PC-3 (cell line): Measurements from ENCODE around the gene C6orf47. TPM values are rescaled to one million over a fixed set of nuclear protein-coding genes. Genes with fewer than 3 reads are reported as not detected.

Experiments used
- ATAC-seq: fragments of 200-7000 bp; cut with Tn5 transposase; 2 replicates; pipeline ENCODE4 v1.9.1; 2020; ENCODE audit warnings: mild to moderate bottlenecking, moderate library complexity
- BruUV-seq: library from RNA; stranded (reverse); fragments of 400-500 nt; replicated peaks from 2 replicates; lab custom pipeline; 2021; lab: Mats Ljungman, UMichigan
- CTCF ChIA-PET: fragments of 300-600 bp; sonication (Branson Sonifier 250); formaldehyde crosslinking; loops from one replicate; lab custom pipeline; 2022; ENCODE audit warnings: antibody characterized with exemption; lab: Charles Lee
- POLR2A ChIA-PET: fragments of 300-600 bp; sonication (Branson Sonifier 250); formaldehyde crosslinking; loops from one replicate; lab custom pipeline; 2022; ENCODE audit warnings: antibody characterized with exemption; ENCODE audit not compliant: unreplicated experiment; lab: Charles Lee
- DNase-seq: peaks from one replicate; pipeline ENCODE4 v3.0.0-alpha.2; 2015
- H2AFZ ChIP-seq: fragments of 300-600 bp; sonication (generic); 2 replicates; pipeline ENCODE4 v1.6.0; 2016; ENCODE audit warnings: antibody characterized with exemption, low read length
- H3F3A ChIP-seq: fragments of 300-600 bp; sonication (generic); one replicate; pipeline ENCODE4 v1.6.0; 2017; ENCODE audit warnings: antibody characterized with exemption, low read length, control low read depth, mild to moderate bottlenecking; ENCODE audit not compliant: unreplicated experiment
- H3K27ac ChIP-seq: fragments of 300-600 bp; sonication (generic); 2 replicates; pipeline ENCODE4 v1.5.1; 2016; ENCODE audit warnings: mild to moderate bottlenecking, low read length
- H3K27me3 ChIP-seq: fragments of 300-600 bp; sonication (generic); 2 replicates; pipeline ENCODE4 v1.6.1; 2016; ENCODE audit warnings: low read length, mixed read lengths
- H3K36me3 ChIP-seq: fragments of 300-600 bp; sonication (generic); 2 replicates; pipeline ENCODE4 v1.6.1; 2016; ENCODE audit warnings: low read depth, mixed run types, low read length, mixed read lengths
- H3K4me1 ChIP-seq: fragments of 300-600 bp; sonication (generic); 2 replicates; pipeline ENCODE4 v1.5.1; 2016; ENCODE audit warnings: low read length; ENCODE audit not compliant: insufficient read depth
- H3K4me2 ChIP-seq: fragments of 300-600 bp; sonication (generic); 2 replicates; pipeline ENCODE4 v1.6.0; 2016; ENCODE audit warnings: low read length
- H3K4me3 ChIP-seq: fragments of 300-600 bp; sonication (generic); 2 replicates; pipeline ENCODE4 v1.5.1; 2016; ENCODE audit warnings: mild to moderate bottlenecking, low read length, mixed read lengths
- H3K79me2 ChIP-seq: fragments of 300-600 bp; sonication (generic); 2 replicates; pipeline ENCODE4 v1.6.1; 2017; ENCODE audit warnings: low read length, mixed read lengths
- H3K9ac ChIP-seq: fragments of 300-600 bp; sonication (generic); 2 replicates; pipeline ENCODE4 v1.6.0; 2016; ENCODE audit warnings: mild to moderate bottlenecking, low read length
- H3K9me2 ChIP-seq: fragments of 300-600 bp; sonication (generic); replicated peaks from 2 replicates; pipeline ENCODE4 v1.6.1; 2016; ENCODE audit warnings: mixed run types, low read length, mixed read lengths
- H3K9me3 ChIP-seq: fragments of 300-600 bp; sonication (generic); 2 replicates; pipeline ENCODE4 v1.6.1; 2016; ENCODE audit warnings: low read length, mixed read lengths
- H4K20me1 ChIP-seq: fragments of 300-600 bp; sonication (generic); 2 replicates; pipeline ENCODE4 v1.6.1; 2016; ENCODE audit warnings: low read length, mixed read lengths
- EZH2 ChIP-seq: fragments of 300-600 bp; sonication (generic); IDR thresholded peaks from one replicate; pipeline ENCODE4 v1.6.1; 2017; ENCODE audit warnings: antibody characterized with exemption, mild to moderate bottlenecking, low read length; ENCODE audit not compliant: unreplicated experiment
- EZH2phosphoT487 ChIP-seq: fragments of 300-600 bp; sonication (generic); IDR thresholded peaks from 2 replicates; pipeline ENCODE4 v1.6.1; 2018; ENCODE audit warnings: mild to moderate bottlenecking, antibody characterized with exemption, low read length, borderline replicate concordance
- intact Hi-C: fragments of 100-400 bp; cut with micrococcal nuclease; formaldehyde crosslinking; loops from 2 replicates; pipeline ENCODE4 v1.9.0; 2023
- total RNA-seq: library from RNA; depleted of rRNA; stranded (reverse); fragments of >200 nt; gene quantifications from 2 replicates; pipeline ENCODE4 v1.2.3, GENCODE V29; 2014
- TF ChIP-seq, protein P1 (sequence below): fragments of 300-600 bp; sonication (generic); conservative IDR thresholded peaks from 2 replicates; pipeline ENCODE4 v1.5.1; 2017; ENCODE audit warnings: antibody characterized with exemption, low read depth, mild to moderate bottlenecking, low read length

C6orf47 gene
- total RNA-seq, 1 experiment from 2014 or later, result 26.3 TPM

DNA sequence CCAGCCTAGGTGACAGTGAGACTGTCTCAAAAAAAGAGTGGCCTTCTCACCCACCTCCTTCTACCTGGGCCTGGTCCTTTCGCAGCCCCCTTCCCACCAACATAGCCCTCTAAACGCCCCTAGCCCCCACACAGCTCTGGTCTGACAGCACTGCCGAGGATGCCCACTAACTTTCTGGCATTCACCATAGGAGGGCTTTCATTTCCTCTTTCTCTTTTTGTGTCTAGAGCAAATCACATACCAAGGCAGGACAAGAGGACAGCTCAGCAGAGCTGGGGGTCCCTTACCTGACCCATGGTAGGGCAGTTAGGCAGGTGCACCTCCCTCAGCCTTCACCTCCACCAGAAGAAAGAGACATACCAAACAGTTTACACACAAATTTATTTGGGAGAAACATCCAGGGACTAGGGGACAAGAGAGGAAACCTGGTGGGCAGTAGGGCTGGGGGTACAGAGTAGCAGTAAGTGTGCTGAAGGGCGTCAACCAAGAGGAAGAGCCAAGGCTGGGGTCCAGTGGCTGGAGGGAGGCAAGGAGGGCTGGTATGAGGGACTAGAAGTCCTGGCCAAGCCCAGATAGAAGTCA is 15.8 kb upstream of the C6orf47 start:
- BruUV-seq, result no TSS peak
- intact Hi-C loops, result no loop called here
- peaks cover 11% of the 10 kb centered on the region; the same call in 1 of the 2 replicates for H3K36me3 ChIP-seq
- no peak for TF ChIP-seq EZH2
- TF ChIP-seq, protein P1, sequence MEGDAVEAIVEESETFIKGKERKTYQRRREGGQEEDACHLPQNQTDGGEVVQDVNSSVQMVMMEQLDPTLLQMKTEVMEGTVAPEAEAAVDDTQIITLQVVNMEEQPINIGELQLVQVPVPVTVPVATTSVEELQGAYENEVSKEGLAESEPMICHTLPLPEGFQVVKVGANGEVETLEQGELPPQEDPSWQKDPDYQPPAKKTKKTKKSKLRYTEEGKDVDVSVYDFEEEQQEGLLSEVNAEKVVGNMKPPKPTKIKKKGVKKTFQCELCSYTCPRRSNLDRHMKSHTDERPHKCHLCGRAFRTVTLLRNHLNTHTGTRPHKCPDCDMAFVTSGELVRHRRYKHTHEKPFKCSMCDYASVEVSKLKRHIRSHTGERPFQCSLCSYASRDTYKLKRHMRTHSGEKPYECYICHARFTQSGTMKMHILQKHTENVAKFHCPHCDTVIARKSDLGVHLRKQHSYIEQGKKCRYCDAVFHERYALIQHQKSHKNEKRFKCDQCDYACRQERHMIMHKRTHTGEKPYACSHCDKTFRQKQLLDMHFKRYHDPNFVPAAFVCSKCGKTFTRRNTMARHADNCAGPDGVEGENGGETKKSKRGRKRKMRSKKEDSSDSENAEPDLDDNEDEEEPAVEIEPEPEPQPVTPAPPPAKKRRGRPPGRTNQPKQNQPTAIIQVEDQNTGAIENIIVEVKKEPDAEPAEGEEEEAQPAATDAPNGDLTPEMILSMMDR, result no peak
- no peak for TF ChIP-seq EZH2phosphoT487
- DNase-seq, result no peak
- H3K4me2 ChIP-seq, result peak overlapping the region; percentile 43; the same call in 1 of the 2 replicates
- ATAC-seq, result no peak
- no peak overlapping the region for H3K27ac ChIP-seq
- CTCF ChIA-PET, result no interaction called here
- POLR2A ChIA-PET, result no interaction called here
- no peaks in the 10 kb centered on the region for H3K27me3 ChIP-seq
- H3K4me1 ChIP-seq, result peaks cover 16% of the 10 kb centered on the region
- H3F3A ChIP-seq, result peaks cover 4% of the 10 kb centered on the region
- H3K79me2 ChIP-seq, result no peaks in the 10 kb centered on the region
- no peaks in the 10 kb centered on the region for H3K9me2 ChIP-seq
- H4K20me1 ChIP-seq, result no peaks in the 10 kb centered on the region
- H3K9ac ChIP-seq, result no peak overlapping the region
- H3K4me3 ChIP-seq, result no peak overlapping the region
- no peaks in the 10 kb centered on the region for H3K9me3 ChIP-seq
- no peak overlapping the region for H2AFZ ChIP-seq

DNA sequence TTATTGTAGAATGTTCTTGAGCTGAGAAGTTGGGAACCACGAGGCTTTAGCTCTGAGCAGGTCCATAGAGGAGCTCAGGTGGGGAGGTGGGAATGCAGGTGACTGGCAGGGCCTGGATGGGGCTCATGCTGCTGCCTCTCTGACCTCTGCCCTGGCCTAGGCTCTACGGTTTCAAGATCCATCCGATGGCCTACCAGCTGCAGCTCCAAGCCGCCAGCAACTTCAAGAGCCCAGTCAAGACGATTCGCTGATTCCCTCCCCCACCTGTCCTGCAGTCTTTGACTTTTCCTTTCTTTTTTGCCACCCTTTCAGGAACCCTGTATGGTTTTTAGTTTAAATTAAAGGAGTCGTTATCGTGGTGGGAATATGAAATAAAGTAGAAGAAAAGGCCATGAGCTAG is 9.1 kb upstream of the C6orf47 start, which contains the start of gene LY6G5B:
TSS of gene LY6G5B (plus strand) at position 301 of the 400 bp plus-strand sequence. CDS start 975 bp downstream, outside the sequence.
- POLR2A ChIA-PET, result no interaction called here
- no peak within 1 kb of the TSS for H3K4me3 ChIP-seq
- TF ChIP-seq EZH2 (no peak), EZH2phosphoT487 (no peak)
- TF ChIP-seq, protein P1, result no peak
- H3K9ac ChIP-seq, result no peak within 1 kb of the TSS
- CTCF ChIA-PET, result no interaction called here
- DNase-seq (no peak), ATAC-seq (no peak)
- intact Hi-C loops, result loop anchor here (5.0 kb wide), 1 partner anchor 122 kb away; the partner anchor contains the start of genes ATP6V1G2 and NFKBIL1
- no TSS peak for BruUV-seq
- no peak within 1 kb of the TSS for H3K4me2 ChIP-seq
- peaks cover 36% of the 10 kb centered on the region for H3K79me2 ChIP-seq
- H3K36me3 ChIP-seq, result peaks cover 48% of the 10 kb centered on the region
- no peak within 1 kb of the TSS for H2AFZ ChIP-seq
- no peaks in the 10 kb centered on the region for H4K20me1 ChIP-seq
- no peaks in the 10 kb centered on the region for H3K9me2 ChIP-seq
- no peaks in the 10 kb centered on the region for H3K9me3 ChIP-seq
- no peaks in the 10 kb centered on the region for H3K27me3 ChIP-seq
- H3K27ac ChIP-seq, result no peak within 1 kb of the TSS
- H3F3A ChIP-seq, result no peaks in the 10 kb centered on the region
- H3K4me1 ChIP-seq, result peaks cover 5% of the 10 kb centered on the region

DNA sequence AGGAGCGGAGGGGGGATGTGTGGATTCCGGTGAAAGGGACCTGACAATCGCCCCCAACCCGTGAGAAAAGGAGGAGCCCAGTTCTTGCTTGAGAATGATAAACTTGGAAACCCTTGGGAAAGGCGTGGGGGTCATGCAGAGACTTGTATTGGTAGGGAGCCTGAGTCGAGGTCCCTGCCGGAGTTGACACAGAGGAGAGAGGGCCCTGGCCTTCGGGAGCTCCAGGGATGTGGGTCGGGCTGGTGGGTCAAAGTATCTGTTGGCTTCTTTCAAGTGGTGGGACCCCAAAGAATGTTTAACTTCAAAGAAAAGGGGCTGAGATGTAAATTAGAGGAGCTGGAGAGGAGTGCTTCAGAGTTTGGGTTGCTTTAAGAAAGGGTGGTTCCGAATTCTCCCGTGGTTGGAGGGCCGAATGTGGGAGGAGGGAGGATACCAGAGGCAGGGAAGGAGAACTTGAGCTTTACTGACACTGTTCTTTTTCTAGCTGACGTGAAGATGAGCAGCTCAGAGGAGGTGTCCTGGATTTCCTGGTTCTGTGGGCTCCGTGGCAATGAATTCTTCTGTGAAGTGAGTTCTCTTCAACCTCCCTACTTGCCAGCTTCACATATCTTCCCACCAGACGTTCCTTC is 5.9 kb upstream of the C6orf47 start:
- intact Hi-C loops, result loop anchor here (5.0 kb wide), 1 partner anchor 119 kb away; the partner anchor contains the start of genes ATP6V1G2 and NFKBIL1
- no peaks in the 10 kb centered on the region for H3K9me2 ChIP-seq
- no peaks in the 10 kb centered on the region for H3K9me3 ChIP-seq
- H3K27me3 ChIP-seq, result no peaks in the 10 kb centered on the region
- TF ChIP-seq EZH2 (no peak), EZH2phosphoT487 (no peak)
- TF ChIP-seq, protein P1, result no peak
- H3K27ac ChIP-seq, result peak overlapping the region; percentile 40
- ChIA-PET POLR2A (interaction anchor here (0.7 kb wide), 1 partner anchor 55 kb away, joined by 6 read pairs; the partner anchor contains the start of gene LY6G6C), CTCF (interaction anchor here (0.6 kb wide), 1 partner anchor 75 kb away, joined by 5 read pairs; no protein-coding TSS in a partner anchor)
- H3K4me3 ChIP-seq, result peak overlapping the region; percentile 92
- peak overlapping the region; percentile 99 for H3K4me2 ChIP-seq
- H3K4me1 ChIP-seq, result peaks cover 22% of the 10 kb centered on the region
- H3K9ac ChIP-seq, result peak overlapping the region; percentile 96
- H3K36me3 ChIP-seq, result peaks cover 42% of the 10 kb centered on the region
- H2AFZ ChIP-seq, result peak overlapping the region; percentile 69
- DNase-seq, result no peak
- no peaks in the 10 kb centered on the region for H3F3A ChIP-seq
- H4K20me1 ChIP-seq, result no peaks in the 10 kb centered on the region
- no peak for ATAC-seq
- peaks cover 52% of the 10 kb centered on the region for H3K79me2 ChIP-seq
- TSS peak; percentile 44 for BruUV-seq
